Endometrium (tissue), 2 donors: ENCODE measurements around the gene KMT2D.

ENCODE experiments used
- FAIRE-seq: peaks from 2 replicates; lab custom pipeline; 2012; peaks lifted over from hg19 to GRCh38; lab: Jason Lieb, UNC
- donor health status: control.
- donor health status: control.

Gene KMT2D

DNA sequence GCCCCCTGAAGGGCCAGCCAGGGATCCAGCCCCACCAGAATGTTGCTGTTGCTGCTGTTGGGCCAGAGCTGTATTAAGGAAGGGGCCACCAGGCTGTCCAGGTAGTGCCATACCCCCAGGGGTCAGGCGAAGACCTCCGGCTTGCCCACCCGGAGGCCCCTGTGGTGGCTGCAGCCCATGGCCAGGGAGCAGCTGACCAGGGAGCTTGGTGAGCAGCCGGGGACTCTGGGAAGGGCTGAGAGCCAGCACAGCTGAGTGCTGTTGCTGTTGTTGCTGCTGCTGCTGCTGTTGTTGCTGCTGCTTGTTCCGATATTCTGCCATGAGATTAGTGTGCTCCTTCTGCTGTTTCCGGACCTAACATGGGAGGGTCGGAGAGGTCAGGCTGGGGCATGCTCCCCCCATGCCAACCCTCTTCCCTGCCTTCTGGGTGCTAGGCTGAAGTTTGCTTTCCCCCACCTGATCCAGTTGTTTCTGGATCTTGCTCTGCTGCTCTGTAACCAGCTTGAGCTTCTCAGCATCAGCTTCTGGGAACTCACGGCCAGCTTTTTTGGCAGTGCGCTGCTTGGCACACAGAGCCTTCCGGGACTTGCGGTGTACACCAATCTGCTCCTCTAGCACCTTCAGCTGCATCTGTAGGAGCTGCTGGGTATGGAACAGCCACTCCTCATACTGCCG is 26.8 kb downstream of the KMT2D start:
- no peak for FAIRE-seq

DNA sequence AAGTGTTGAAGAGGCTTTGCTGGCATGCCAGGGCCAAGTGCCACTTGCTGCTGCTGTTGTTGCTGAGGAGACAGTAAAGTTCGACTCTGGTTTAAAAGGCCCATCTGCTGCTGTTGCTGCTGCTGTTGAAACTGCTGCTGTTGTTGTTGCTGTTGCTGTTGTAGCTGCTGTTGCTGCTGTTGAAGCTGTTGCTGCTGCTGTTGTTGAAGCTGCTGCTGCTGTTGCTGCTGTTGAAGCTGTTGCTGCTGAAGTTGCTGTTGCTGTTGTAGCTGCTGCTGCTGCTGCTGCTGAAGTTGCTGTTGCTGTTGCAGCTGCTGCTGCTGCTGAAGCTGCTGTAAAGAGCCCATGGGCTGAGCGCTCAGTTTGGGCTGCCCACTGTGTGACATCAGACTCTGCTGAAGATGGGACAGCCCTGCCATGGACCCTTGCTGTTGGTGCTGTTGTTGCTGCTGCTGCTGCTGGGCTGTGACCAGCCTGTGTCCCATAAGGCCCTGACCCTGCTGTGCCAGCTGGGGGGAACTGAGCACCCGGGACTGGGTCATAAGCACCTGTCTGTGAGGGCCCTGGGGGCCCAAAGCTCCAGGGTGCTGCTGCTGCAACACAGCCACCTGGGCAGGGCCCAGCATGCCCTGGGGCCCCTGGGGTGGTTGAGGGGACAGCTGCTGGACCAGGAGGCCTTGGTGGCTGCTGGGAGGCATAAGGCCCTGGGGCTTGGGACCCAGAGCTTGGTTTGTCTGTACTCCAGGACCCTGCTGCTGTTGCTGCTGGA is 27.7 kb downstream of the KMT2D start:
- FAIRE-seq, result no peak

DNA sequence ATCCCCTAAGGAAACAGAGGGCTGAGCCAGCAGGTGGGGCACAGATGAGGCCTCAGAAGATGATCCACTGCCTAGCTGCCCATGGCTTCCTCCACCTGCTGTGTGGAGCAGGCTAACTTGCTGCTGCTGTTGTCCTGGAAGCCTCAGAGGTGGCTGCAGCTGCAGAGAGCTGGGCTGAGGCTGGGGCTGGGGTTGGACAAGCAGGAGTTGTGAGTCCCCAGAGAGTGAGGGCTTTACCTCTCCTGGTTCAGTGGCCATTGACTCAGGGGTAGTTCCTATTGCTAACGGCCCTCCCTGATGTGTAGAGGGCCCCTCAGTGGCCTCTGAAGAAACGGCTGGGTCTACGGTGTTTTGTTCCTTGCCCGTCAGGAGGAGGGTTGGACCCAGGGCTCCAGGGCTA is 28.3 kb downstream of the KMT2D start:
- no peak for FAIRE-seq

DNA sequence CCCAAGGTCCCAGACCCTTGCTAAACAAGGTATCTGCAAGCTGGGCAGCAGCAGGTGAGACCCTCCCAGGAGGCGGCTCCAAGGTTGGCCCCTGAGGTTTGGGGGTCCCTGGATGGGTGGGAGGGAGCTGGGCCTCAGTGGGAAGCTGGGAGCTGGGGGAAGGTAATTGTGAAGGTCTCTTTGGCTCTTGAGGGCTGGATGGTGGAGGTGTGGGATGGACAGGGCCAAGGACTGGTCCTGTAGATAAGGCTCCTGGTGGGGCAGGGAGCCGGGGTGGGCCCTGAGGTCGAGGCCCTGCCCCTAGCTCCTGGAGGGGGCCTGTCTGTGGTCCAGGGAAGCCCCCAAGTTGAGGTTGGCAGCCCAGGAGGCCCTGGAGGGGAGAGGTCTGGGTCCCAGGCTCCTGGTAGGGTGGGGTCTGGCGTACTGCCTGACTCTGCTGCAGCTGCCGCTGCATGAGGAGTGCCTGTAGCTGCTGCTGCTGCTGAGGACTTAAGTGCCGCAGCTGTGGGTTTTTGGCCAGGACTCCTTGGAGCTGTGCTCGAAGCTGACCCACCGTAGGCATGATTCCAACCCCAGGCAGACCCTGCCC is 28.9 kb downstream of the KMT2D start:
- FAIRE-seq, result no peak

DNA sequence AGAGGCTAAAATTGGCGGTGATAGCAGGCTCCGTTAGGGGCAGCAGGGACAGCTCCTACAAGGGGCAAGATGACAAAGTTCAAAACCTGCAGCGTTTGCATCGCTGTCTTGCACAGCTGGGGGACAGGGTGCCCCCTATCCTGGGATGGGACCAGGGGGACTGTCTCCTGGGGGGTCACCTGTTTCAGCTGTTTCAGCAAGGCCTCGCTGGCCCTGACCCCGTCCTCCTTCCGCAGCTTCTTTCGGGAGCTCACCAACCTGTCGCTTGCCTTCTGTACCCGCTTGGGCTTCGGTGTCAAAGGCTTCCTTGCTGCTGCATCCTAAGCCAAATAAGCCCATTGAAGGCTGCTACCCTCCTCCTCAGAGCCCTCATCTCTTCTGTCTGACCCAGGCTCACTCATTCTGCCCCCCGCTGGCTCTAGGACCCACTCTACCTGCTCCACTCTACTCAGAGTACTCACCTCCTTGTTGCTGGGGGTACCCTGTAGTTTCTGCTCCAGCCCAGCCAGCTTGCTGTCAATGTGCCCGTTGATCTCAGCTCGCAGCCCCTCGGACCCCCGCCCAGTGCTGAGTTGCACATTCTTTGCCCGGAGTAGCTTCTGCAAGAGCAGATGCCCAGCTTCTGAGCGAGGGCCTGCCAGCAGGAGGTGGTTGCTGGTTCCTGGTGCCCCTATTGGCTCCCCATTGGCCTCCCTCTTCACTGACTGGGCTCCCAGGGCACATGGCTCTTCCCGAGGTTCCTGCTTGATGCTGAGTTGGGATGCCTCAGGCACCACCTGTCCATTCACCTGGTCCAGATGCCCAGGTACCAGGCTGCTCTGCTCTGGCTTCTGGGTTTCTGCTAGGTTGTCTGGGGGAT is 29.7 kb downstream of the KMT2D start:
- FAIRE-seq, result no peak

DNA sequence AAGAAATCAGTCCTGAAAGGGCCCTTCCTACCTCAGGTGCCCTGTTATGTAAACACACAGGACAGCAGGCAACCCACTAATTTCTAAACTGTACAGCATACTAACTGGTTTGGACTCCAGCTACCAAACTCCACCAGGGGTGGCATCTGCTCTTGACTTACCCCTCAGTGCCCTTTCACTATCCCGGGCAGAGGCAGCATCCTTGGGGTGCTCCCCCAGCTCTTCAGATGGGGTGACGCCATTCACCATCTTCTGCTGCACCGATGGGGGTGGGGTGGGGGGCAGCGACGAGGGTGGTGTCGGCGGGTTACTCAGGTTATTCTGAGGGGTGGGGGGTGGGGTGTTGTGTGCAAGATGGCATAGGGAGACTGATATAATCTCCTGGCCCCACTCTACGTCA is 30.5 kb downstream of the KMT2D start:
- FAIRE-seq, result no peak

DNA sequence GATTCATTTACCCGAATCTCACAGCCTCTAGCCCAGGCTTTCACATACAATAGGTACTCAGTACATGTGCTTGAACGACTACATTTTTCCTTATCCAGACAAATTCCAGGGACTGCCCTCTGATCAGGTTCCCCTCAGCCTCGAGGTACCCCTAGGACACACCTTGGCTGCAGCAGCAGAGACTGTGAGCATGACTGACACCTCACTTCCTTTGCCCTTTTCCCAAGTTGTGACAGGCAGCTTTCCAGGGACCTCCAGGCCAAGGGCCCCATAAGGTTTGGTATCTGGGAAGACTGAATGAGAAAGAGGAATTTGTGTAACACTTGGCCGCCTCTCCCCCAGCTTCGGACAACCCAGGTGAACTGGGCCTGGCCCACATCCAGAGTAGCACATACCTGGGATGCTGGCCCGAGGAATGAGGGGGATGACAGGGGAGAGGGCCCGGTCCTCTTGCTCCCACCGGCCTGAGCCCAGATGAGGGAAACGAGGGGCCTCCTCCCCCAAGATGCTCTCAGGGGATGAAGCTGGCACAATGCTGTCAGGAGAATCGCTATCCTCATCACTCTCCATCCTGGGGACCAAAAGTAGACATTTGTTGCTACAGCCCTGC is 31.8 kb downstream of the KMT2D start:
- FAIRE-seq, result no peak

DNA sequence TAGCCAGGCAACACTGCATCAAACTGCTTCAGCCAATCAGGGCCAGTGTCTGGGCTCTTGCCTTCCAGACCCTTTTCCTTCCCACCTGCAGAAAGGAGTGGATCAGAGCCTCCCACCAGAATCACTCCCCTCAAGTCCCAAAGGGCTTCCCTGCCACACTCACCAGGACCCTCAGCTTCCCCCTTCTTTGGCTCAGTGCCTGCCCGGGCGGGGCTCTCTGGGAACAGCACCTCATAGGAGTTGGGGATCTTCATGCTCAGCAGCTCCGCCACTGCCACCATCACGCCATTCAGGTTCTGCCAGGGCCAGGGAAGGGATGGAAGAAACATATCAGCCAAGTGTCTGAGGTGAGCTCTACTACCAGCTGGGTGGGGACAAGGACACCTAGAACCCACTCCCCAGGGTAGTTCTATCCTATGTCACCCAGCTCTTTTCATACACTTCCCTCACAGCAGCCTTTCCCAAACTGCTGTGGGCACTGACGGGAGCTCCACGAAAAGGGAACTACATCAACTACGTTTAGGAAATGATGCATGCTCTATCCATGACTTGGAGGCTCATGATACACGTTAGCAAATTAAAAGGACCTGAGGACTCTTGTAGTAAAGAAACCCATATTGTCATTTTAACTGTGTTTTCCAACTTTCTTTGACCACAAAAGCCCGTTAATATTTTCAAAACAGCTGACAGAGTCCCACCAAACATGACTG is 32.6 kb downstream of the KMT2D start:
- FAIRE-seq, result no peak

DNA sequence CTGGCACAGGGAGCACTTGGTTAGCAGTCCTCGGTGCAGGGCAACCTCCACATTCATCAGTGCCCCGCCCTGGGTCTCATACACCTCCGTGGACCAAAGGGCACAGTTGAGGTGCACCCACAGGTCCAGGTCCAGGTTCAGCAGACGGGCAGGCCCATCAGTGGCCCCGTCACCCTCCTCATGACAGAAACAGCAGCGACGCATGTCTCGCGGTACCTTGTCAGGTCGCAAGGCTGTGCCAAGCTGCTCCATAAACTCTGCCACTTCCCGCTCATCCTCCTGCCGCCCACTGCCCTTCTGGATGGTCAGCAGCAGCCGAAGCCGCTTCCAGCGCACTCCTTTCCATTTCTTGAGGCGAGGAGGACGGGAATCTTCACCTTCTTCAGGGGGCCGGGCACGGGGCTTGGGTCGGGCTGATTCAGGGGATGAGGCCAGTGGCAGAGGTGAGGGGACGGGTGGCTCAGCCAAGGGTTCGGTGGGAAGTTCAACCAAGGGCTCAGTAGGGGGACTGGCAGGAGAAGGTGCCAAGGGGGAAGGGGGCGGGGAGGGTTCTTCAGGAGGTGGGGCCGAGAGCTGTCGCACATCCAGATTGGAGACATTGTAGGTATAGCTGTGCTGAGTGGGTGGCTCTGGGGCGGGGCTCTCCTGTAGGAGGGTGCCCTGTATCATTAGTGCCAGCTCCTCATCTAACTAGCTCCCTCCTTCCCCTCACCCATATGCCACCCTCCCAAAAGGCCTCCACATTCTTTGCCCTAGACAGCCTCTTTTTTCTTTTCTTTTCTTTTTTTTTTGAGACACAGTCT is 33.7 kb downstream of the KMT2D start:
- FAIRE-seq, result no peak

DNA sequence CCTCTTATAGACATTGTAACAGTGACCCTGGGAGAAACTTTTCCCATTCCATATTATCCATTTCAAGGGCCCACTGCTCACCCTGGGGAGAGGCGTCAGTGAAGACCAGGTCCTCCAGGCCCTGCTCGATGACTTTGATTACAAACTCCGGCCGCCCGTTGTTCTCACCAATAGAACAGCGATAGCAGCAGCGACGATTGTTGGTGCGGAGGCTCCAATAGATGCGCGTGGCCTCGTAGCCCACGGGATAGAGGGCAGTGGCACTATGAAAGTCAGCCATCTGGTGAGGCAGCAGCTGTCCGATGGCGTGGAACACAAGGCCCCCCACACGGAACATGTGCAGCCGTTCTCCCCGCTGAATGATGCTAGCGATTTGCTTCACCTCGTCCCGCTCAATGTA is 34.5 kb downstream of the KMT2D start:
- FAIRE-seq, result no peak

DNA sequence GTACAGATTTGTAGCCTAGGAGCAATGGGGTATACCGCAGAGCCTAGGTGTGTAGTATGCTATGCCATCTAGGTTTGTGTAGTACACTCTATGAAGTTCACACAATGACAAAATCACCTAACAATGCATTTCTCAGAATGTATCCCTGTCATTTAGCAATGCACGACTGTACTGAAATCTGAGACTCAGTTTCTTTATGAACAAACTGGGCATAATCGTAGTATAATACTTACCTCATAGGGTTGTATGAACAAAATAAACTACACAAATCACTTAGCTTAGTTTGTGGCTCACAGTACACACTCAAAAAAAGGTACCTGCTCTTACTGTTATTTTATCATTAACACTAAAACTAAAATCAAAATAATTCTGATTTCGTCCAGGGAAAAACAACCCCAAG is 35.1 kb downstream of the KMT2D start:
- FAIRE-seq, result no peak

DNA sequence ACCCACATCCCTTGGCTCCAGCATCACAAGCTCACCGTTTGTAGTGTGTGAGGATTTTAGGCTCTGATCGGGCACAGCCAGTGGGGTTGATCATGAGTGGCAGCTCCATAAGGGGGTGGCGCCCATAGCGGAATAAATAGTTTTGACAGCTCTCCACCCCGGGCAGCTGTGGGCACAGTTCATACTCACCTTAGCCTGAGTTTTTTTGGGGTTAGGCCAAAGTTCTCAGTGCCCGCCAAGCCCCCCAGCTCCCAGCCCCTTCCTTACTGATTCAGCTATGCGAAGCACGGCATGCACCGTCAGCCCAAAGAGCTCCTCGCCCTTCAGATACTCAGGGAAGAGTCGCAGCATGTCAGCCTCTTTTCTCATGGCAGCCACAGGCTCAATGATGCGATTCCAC is 36.1 kb downstream of the KMT2D start:
- FAIRE-seq, result no peak

DNA sequence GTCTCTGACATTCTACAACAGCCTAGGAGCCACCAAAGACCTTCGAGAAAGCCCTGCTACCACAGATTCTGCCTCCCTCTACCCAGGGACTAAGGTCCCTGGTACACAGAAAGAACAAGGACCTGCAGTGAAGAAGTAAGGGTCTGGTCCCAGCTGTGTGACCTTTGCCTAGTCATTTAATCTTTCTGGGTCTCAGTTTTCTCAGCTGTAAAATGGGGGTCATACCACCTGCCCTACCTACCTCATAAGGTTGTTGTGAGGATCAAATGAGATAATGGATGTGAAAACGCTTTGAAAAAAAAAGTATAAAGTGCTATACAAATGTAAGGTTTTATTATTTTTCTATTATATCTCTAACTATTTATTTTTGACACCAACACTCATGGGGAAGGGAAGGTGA is 36.8 kb downstream of the KMT2D start:
- FAIRE-seq, result no peak

DNA sequence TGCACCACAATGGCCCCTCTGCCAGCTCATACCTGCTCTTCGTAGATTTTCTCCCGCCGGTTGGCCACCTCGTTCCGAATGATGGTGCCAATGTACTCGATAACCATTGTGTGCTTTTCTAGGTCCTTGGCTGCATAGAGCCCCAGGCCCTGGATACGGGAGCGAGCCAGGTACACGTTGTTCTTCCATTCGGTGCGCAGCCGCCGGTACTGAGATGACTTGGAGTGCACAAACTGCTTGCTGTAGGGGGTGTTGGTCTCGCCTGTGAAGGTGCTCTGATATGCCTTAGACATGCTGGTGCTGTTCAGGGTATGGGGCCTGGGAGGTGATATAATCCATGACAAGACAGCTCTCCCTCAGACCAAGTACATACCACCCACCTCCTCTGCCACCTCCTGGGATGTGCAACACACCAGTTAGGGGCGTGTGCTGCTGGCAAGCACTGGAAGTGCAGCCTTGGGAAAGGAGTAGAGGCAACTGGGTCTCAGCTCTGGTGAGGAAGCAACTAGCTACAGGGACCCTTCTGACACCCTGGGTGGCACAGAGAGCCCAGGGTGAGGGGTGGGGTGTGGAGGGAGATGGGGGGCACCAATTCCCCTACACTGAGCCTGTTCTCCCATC is 37.9 kb downstream of the KMT2D start:
- FAIRE-seq, result no peak

DNA sequence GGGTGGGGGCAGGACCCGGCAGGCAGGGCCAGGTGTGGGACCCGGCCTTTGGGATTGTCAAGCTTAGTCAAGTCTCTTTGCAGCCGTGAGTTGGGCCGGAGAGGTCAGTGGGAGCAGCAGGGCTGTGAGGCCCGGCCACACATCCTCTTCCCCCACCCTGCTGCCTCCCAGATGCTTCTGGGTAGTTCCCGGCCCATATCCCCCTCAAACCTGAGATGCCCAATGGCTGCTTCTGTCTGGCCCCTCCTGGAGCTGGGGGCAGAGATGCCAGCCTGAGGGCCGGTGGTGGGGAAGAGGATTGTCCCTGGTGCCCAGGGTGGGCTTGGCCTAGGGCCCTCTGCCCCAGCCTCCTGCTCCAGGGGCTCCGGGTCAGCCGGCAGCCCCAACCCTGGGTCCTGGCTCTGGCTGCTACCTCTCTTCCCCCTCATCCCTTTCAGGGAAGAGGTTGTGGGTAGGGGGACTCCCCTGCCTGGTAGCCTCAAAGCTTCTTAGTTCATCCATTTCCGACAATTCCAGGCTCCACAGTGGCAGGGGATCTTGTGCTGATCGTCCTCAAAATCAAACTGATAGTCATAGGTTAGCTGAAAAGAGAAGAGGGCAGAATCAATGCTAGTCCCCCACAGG is 39.2 kb downstream of the KMT2D start:
- no peak for FAIRE-seq

DNA sequence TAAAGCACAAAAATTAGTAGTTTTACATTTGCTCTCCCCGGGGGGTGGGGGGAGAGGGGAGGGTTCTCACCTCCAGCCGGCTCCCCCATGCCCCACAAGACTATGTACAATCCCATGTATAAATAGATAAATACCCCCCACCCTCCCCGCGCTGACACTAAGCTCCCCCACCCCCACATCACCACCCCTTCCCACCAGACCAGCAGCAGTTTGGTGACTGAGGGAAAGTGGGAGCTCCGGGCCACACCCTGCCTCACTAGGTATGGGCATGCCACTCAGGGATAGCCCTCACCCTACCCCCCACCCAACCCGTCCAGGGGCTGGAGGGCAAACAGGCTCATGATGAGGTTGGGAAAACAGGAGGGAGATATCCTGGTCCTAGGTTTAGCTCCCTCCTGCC is 40.2 kb downstream of the KMT2D start:
- FAIRE-seq, result no peak

DNA sequence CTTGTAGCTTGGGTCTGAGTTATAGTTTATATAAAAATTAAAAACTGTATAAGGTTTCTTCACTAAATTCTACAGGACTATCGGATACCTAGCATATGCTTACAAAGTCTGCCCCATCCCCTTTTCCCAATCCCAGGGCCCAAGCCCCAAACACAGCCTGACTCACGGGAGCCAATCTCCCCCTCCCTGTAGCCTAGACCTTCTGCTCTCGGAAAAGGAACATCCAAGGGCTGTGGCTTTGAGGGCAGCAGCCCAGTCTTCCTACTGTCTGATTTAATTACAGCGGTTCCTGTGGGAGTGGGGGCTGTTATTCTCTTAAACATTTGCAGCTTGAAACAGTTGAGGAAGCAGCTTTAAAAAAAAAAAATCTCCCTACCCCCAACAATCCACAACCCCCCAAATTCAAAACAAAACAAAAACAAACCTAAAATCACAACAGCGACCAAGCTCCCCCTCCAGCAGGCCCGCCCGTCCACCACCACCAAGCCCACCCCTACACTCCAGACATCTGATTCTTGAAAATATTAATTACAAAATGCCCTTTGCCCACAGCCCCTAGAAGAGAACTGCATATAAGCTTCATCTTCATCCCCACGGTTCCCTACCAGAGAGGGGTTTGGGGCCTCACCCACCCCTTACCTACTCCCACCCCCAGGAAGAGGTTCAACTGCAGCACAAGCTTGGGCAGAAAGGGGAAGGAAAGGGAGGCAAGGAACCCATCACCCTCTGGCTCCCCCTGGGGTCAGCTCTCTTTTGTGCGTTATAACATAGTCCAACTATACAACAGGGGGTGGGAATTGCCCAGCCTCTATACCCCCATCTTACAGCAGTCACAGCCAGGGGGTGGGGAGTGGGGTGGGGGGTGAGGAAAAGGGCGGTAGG is 40.9 kb downstream of the KMT2D start:
- FAIRE-seq, result no peak

DNA sequence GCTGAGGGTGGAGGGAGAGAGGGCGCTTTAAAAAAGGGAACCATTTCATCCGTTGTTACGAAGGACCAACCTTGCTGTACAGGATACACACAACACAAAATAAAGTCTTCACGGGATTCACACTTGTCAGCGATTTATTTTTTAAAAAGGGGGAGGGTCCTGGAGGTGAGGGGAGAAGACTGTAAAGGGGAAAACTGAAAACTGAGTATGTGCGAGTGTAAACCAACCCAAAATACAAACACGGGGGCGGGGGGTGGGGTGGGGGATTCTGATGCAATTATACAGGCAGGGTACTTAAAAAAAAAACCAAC is 41.5 kb downstream of the KMT2D start:
- FAIRE-seq, result no peak
